GM12872 (cell line): Measurements from ENCODE around the gene KRTAP3-2.
"Not testable (repeated sequence)": the region's sequence is repeated elsewhere in the genome, so short reads cannot be mapped to it uniquely, and the experiment has no call there.

ENCODE experiments used
- CTCF ChIP-seq: IDR thresholded peaks from 3 replicates; pipeline ENCODE4 v1.5.1; 2011; ENCODE audit warnings: low read depth, mild to moderate bottlenecking, low read length, moderate library complexity; ENCODE audit not compliant: insufficient read depth

KRTAP3-2 gene

GRCh38 chr17:41034346-41034935, 34.7 kb upstream of the KRTAP3-2 start, which contains the start of gene KRTAP1-3:
Gene KRTAP1-3, minus strand, starts transcription at chr17:41034874. Its CDS starts 53 bp downstream, at chr17:41034821.
- TF ChIP-seq CTCF, result not testable (repeated sequence)

GRCh38 chr17:41029633-41030245, 30.0 kb upstream of the KRTAP3-2 start, which contains the start of gene KRTAP1-4:
Gene KRTAP1-4, minus strand, starts transcription at chr17:41030195. Its CDS starts 117 bp downstream, at chr17:41030078.
- TF ChIP-seq CTCF, result no peak

- TF ChIP-seq CTCF, result no peak
Measured at GRCh38 chr17:41026715-41027471, 27.2 kb upstream of the KRTAP3-2 start, which contains the start of gene KRTAP1-5. Gene KRTAP1-5, minus strand, starts transcription at chr17:41027208. Its CDS starts 53 bp downstream, at chr17:41027155.

GRCh38 chr17:41024697-41025096, 25.0 kb upstream of the KRTAP3-2 start:
- no peak for TF ChIP-seq CTCF

- TF ChIP-seq CTCF, result no peak
Measured at GRCh38 chr17:41020336-41020735, 20.6 kb upstream of the KRTAP3-2 start.

- no peak for TF ChIP-seq CTCF
Measured at GRCh38 chr17:41019415-41019814, 19.7 kb upstream of the KRTAP3-2 start.

- TF ChIP-seq CTCF, result no peak
Measured at GRCh38 chr17:41018541-41018940, 18.8 kb upstream of the KRTAP3-2 start.
